ENCODE measurements around the gene ZIC5. TPM values are rescaled to one million over a fixed set of nuclear protein-coding genes. Genes with fewer than 3 reads are reported as not detected.
"Not testable (repeated sequence)": the region's sequence is repeated elsewhere in the genome, so short reads cannot be mapped to it uniquely, and the experiment has no call there.

The ZIC5 gene
- total and polyA plus RNA-seq, 2 of the 13 experiments (the other 11 are each of a cell fraction or from before 2014, with no cell fraction given): 0.02 to 0.07 TPM

- H3K27ac ChIP-seq (ENCODE audit: extremely low read length, insufficient read depth, low read length); H4K20me1 ChIP-seq (ENCODE audit: insufficient read depth, low read length); H2AFZ ChIP-seq (ENCODE audit: low read length); DNase-seq (ENCODE audit: low spot score); H3K4me2 ChIP-seq (ENCODE audit: low read depth, low read length); intact Hi-C loops (cut with micrococcal nuclease; ENCODE audit: unreplicated experiment); H3K79me2 ChIP-seq (ENCODE audit: insufficient read depth, low read length); BruUV-seq (replicated peaks); in situ Hi-C loops (cut with HindIII; ENCODE audit: extremely low pct_ligation_motif_present, low pct_unique_long_range_greater_than_20kb); H3K9ac ChIP-seq (ENCODE audit: insufficient read depth, low read depth, low read length); CTCF ChIA-PET (ENCODE audit: low intra/inter-chr PET ratio, low total read pairs); H3K4me3 ChIP-seq (replicated peaks in 1 of 3; ENCODE audit: insufficient read depth in 1 of 3, low read depth in 2 of 3, low read length in 3 of 3); H3K36me3 ChIP-seq (replicated peaks in 1 of 2; ENCODE audit: control insufficient read depth in 1 of 2, insufficient read depth in 2 of 2, low read length in 2 of 2); FAIRE-seq; H3K9me3 ChIP-seq (ENCODE audit: low read length); POLR2A ChIA-PET; ATAC-seq: not testable (repeated sequence)
- WGBS (ENCODE audit: low lambda C conversion rate): 85% methylated on average over 2 of the region's 2 CpGs
- Histone ChIP-seq H3K4me1 (ENCODE audit: insufficient read depth, low read length) (peaks cover 27% of the 10 kb centered on the region), H3K27me3 (ENCODE audit: control insufficient read depth in 1 of 2, insufficient read depth in 2 of 2, low read length in 2 of 2) (peaks cover 2 to 35% of the 10 kb centered on the region in 2 experiments; a peak in 4 of 5 replicates)
Observed at GRCh38 chr13:99945515-99945914, 26.1 kb downstream of the ZIC5 start.

DNA sequence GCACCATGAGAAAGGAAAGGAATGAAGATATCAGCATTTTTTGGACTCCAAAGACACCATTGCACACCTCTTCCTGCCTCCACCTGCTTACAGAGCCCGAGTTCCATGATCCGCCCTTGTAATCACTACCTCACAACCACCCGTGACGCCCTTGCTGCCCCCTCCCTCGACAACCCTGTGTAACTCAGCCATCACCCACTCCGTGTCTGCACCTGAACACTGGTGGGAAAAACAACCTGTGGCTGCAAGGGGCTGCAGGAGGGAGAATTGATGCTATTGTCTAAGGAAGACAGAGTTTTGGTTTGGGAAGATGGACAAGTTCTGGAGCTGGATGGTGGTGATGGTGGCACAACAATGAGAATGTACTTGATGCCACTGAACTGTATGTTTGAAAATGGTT, 27.0 kb downstream of the ZIC5 start:
- DNase-seq (ENCODE audit: low spot score) (no peak), FAIRE-seq (no peak), ATAC-seq (no peak)
- no peak overlapping the region for H3K9ac ChIP-seq (ENCODE audit: insufficient read depth, low read depth, low read length)
- H3K79me2 ChIP-seq (ENCODE audit: insufficient read depth, low read length): no peaks in the 10 kb centered on the region
- H4K20me1 ChIP-seq (ENCODE audit: insufficient read depth, low read length): no peaks in the 10 kb centered on the region
- H3K27me3 ChIP-seq (ENCODE audit: control insufficient read depth in 1 of 2, insufficient read depth in 2 of 2, low read length in 2 of 2): peaks cover 2 to 27% of the 10 kb centered on the region in 2 experiments; a peak in 4 of 5 replicates
- H3K36me3 ChIP-seq (replicated peaks in 1 of 2; ENCODE audit: control insufficient read depth in 1 of 2, insufficient read depth in 2 of 2, low read length in 2 of 2): no peaks in the 10 kb centered on the region
- H3K27ac ChIP-seq (ENCODE audit: extremely low read length, insufficient read depth, low read length): no peak overlapping the region
- WGBS (ENCODE audit: low lambda C conversion rate): 72% methylated on average over 6 of the region's 6 CpGs
- no peak overlapping the region for H3K4me2 ChIP-seq (ENCODE audit: low read depth, low read length)
- H3K4me3 ChIP-seq (replicated peaks in 1 of 3; ENCODE audit: insufficient read depth in 1 of 3, low read depth in 2 of 3, low read length in 3 of 3): no peak overlapping the region
- peaks cover 33% of the 10 kb centered on the region for H3K4me1 ChIP-seq (ENCODE audit: insufficient read depth, low read length)
- in situ Hi-C loops (cut with HindIII; ENCODE audit: extremely low pct_ligation_motif_present, low pct_unique_long_range_greater_than_20kb): no loop called here
- H3K9me3 ChIP-seq (ENCODE audit: low read length): no peaks in the 10 kb centered on the region
- ChIA-PET CTCF (ENCODE audit: low intra/inter-chr PET ratio, low total read pairs) (no interaction called here), POLR2A (no interaction called here)
- no peak overlapping the region for H2AFZ ChIP-seq (ENCODE audit: low read length)
- no TSS peak for BruUV-seq (replicated peaks)
- intact Hi-C loops (cut with micrococcal nuclease; ENCODE audit: unreplicated experiment): no loop called here
- TF ChIP-seq SP2 (CRISPR knock-in tag; IDR thresholded peaks at IDR 0.05) (no peak), HNRNPUL1 (IDR thresholded peaks at IDR 0.05; ENCODE audit: low read depth, low read length) (no peak), ZNF230 (CRISPR knock-in tag; IDR thresholded peaks at IDR 0.05) (no peak), ZNF256 (CRISPR knock-in tag; conservative IDR thresholded peaks at IDR 0.05) (no peak), SSRP1 (CRISPR knock-in tag; IDR thresholded peaks at IDR 0.05) (no peak), SP5 (CRISPR knock-in tag; IDR thresholded peaks at IDR 0.05; ENCODE audit: borderline replicate concordance, low read depth) (no peak), RAD21 (CRISPR knock-in tag; IDR thresholded peaks at IDR 0.05) (no peak), ZBTB46 (CRISPR knock-in tag; IDR thresholded peaks at IDR 0.05; ENCODE audit: borderline replicate concordance) (no peak), ZNF557 (CRISPR knock-in tag; IDR thresholded peaks at IDR 0.05) (no peak), PAF1 (CRISPR knock-in tag; IDR thresholded peaks at IDR 0.05) (no peak), BCLAF1 (IDR thresholded peaks at IDR 0.05) (no peak), ZNF850 (CRISPR knock-in tag; conservative IDR thresholded peaks at IDR 0.05) (no peak)
- TF ChIP-seq, protein P1, sequence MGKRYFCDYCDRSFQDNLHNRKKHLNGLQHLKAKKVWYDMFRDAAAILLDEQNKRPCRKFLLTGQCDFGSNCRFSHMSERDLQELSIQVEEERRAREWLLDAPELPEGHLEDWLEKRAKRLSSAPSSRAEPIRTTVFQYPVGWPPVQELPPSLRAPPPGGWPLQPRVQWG (CRISPR knock-in tag; IDR thresholded peaks at IDR 0.05; ENCODE audit: borderline replicate concordance, low read depth): no peak
- TF ChIP-seq, protein P2, sequence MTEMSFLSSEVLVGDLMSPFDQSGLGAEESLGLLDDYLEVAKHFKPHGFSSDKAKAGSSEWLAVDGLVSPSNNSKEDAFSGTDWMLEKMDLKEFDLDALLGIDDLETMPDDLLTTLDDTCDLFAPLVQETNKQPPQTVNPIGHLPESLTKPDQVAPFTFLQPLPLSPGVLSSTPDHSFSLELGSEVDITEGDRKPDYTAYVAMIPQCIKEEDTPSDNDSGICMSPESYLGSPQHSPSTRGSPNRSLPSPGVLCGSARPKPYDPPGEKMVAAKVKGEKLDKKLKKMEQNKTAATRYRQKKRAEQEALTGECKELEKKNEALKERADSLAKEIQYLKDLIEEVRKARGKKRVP (CRISPR knock-in tag; IDR thresholded peaks at IDR 0.05): no peak
